A549 (cell line): Measurements from ENCODE around the gene EIF6.

Experiments
- POLR2AphosphoS2 ChIP-seq: conservative IDR thresholded peaks from 2 replicates; pipeline ENCODE4 v1.6.1; 2012; ENCODE audit warnings: low read length, improper control_type of control experiment, inconsistent platforms
- TF ChIP-seq, protein P1 (sequence below): fragments of 200-600 bp; sonication (generic); IDR thresholded peaks from 2 replicates; pipeline ENCODE4 v1.6.1; 2016; ENCODE audit warnings: antibody characterized with exemption, mild to moderate bottlenecking, moderate library complexity

DNA sequence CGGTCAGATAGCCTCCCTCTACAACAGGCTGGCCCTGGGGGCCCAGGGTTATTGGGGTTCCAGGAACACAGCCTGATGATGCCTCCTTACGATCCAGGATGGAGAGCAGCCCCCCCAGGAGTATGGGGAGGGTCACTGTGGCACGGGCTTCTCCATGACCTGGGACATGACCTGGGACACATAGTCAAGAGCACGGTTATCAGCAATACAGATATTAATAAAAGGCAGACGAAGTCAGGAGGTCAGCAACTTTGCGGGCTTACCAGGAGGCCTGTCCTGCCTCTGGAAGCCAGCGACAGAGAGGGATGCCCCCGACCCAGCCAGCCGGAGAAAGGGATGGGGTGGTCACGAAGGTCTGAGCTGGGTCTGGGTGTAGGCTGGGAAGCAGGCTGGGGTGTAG, 7.4 kb downstream of the EIF6 start:
- peak; percentile 56; the same call in 1 of the 2 replicates for TF ChIP-seq POLR2AphosphoS2
- TF ChIP-seq, protein P1, sequence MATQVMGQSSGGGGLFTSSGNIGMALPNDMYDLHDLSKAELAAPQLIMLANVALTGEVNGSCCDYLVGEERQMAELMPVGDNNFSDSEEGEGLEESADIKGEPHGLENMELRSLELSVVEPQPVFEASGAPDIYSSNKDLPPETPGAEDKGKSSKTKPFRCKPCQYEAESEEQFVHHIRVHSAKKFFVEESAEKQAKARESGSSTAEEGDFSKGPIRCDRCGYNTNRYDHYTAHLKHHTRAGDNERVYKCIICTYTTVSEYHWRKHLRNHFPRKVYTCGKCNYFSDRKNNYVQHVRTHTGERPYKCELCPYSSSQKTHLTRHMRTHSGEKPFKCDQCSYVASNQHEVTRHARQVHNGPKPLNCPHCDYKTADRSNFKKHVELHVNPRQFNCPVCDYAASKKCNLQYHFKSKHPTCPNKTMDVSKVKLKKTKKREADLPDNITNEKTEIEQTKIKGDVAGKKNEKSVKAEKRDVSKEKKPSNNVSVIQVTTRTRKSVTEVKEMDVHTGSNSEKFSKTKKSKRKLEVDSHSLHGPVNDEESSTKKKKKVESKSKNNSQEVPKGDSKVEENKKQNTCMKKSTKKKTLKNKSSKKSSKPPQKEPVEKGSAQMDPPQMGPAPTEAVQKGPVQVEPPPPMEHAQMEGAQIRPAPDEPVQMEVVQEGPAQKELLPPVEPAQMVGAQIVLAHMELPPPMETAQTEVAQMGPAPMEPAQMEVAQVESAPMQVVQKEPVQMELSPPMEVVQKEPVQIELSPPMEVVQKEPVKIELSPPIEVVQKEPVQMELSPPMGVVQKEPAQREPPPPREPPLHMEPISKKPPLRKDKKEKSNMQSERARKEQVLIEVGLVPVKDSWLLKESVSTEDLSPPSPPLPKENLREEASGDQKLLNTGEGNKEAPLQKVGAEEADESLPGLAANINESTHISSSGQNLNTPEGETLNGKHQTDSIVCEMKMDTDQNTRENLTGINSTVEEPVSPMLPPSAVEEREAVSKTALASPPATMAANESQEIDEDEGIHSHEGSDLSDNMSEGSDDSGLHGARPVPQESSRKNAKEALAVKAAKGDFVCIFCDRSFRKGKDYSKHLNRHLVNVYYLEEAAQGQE: no peak
